Mesenchymal stem cell (in vitro differentiated cells and primary cell): ENCODE data around the gene PPP1R1C.
"Not testable (repeated sequence)": the region's sequence is repeated elsewhere in the genome, so short reads cannot be mapped to it uniquely, and the experiment has no call there.

Experiments used
- DNase-seq: peaks from one replicate; pipeline ENCODE4 v3.0.0-alpha.2; 2013
- H2AFZ ChIP-seq: one replicate; pipeline ENCODE4 v1.6.1; 2013; ENCODE audit warnings: low read depth, mild to moderate bottlenecking, control low read depth, inconsistent platforms, low read length, moderate library complexity
- H2AK5ac ChIP-seq: 2 replicates; pipeline ENCODE4 v1.6.1; 2013; ENCODE audit warnings: low read length, moderate library complexity, mild to moderate bottlenecking, inconsistent platforms; ENCODE audit not compliant: severe bottlenecking
- H2BK120ac ChIP-seq: one replicate; pipeline ENCODE4 v1.6.1; 2013; ENCODE audit warnings: low read depth, mild to moderate bottlenecking, inconsistent platforms, low read length, moderate library complexity
- H2BK12ac ChIP-seq, 2 experiments: one replicate each; pipeline ENCODE4 v1.6.1; 2013; ENCODE audit warnings: inconsistent platforms in 2 of 2, low read length in 2 of 2, mild to moderate bottlenecking in 2 of 2, moderate library complexity in 2 of 2, control low read depth in 1 of 2
- H2BK15ac ChIP-seq: one replicate; pipeline ENCODE4 v1.6.1; 2013; ENCODE audit warnings: mild to moderate bottlenecking, low read depth, inconsistent platforms; ENCODE audit not compliant: poor library complexity, severe bottlenecking
- H2BK5ac ChIP-seq: 2 replicates; pipeline ENCODE4 v1.6.1; 2013; ENCODE audit warnings: low read depth, mild to moderate bottlenecking, low read length, control low read depth, inconsistent platforms; ENCODE audit not compliant: poor library complexity, severe bottlenecking
- H3K14ac ChIP-seq, 2 experiments: one replicate each; pipeline ENCODE4 v1.6.1; 2013; ENCODE audit warnings: inconsistent platforms in 2 of 2, low read length in 2 of 2, control low read depth in 1 of 2, mild to moderate bottlenecking in 1 of 2, moderate library complexity in 1 of 2
- H3K18ac ChIP-seq, 2 experiments: one replicate each; pipeline ENCODE4 v1.6.1; 2013; ENCODE audit warnings: inconsistent platforms in 2 of 2, low read length in 2 of 2, control low read depth in 1 of 2, low read depth in 1 of 2, mild to moderate bottlenecking in 1 of 2
- H3K23ac ChIP-seq, 2 experiments: one replicate each; pipeline ENCODE4 v1.6.1; 2013; ENCODE audit warnings: inconsistent platforms in 2 of 2, low read length in 2 of 2, mild to moderate bottlenecking in 2 of 2, moderate library complexity in 2 of 2, control low read depth in 1 of 2
- H3K27ac ChIP-seq: 2 replicates; pipeline ENCODE4 v1.5.1; 2013; ENCODE audit warnings: mild to moderate bottlenecking, moderate library complexity, low read length, control low read depth, inconsistent platforms; ENCODE audit not compliant: poor library complexity, severe bottlenecking
- H3K27me3 ChIP-seq, 2 experiments: 2 replicates each; pipeline versions ENCODE4 v1.6.1 to v1.7.0; 2013; ENCODE audit warnings: low read length in 2 of 2, mild to moderate bottlenecking in 2 of 2, moderate library complexity in 2 of 2, control low read depth in 1 of 2, inconsistent platforms in 1 of 2; ENCODE audit not compliant: control insufficient read depth in 1 of 2, insufficient read depth in 1 of 2
- H3K36me3 ChIP-seq, 2 experiments: 2 replicates each; pipeline versions ENCODE4 v1.6.1 to v1.7.0; 2013; ENCODE audit warnings: low read length in 2 of 2, control low read depth in 1 of 2, inconsistent platforms in 1 of 2, low read depth in 1 of 2, mild to moderate bottlenecking in 1 of 2; ENCODE audit not compliant: insufficient read depth in 2 of 2, control insufficient read depth in 1 of 2
- H3K4ac ChIP-seq, 2 experiments: one replicate each; pipeline ENCODE4 v1.6.1; 2013; ENCODE audit warnings: inconsistent platforms in 2 of 2, low read length in 2 of 2, mild to moderate bottlenecking in 2 of 2, moderate library complexity in 2 of 2, control low read depth in 1 of 2, low read depth in 1 of 2
- H3K4me1 ChIP-seq: 2 replicates; pipeline ENCODE4 v1.6.1; 2013; ENCODE audit warnings: low read depth, low read length, control low read depth; ENCODE audit not compliant: control insufficient read depth, insufficient read depth
- H3K4me2 ChIP-seq: 2 replicates; pipeline ENCODE4 v1.6.1; 2013; ENCODE audit warnings: low read length, mild to moderate bottlenecking, inconsistent platforms; ENCODE audit not compliant: poor library complexity, severe bottlenecking
- H3K4me3 ChIP-seq, 2 experiments: 2 replicates each; pipeline versions ENCODE4 v1.5.1 to v1.7.0; 2013; ENCODE audit warnings: low read length in 2 of 2, mild to moderate bottlenecking in 2 of 2, control low read depth in 1 of 2, low read depth in 1 of 2; ENCODE audit not compliant: insufficient read depth in 1 of 2
- H3K79me1 ChIP-seq: replicated peaks from 2 replicates; pipeline ENCODE4 v1.6.1; 2013; ENCODE audit warnings: mild to moderate bottlenecking, control low read depth, low read length, inconsistent platforms; ENCODE audit not compliant: poor library complexity, severe bottlenecking
- H3K9ac ChIP-seq: 2 replicates; pipeline ENCODE4 v1.7.0; 2013; ENCODE audit warnings: mild to moderate bottlenecking, low read length, moderate library complexity
- H3K9me3 ChIP-seq: 2 replicates; pipeline ENCODE4 v1.7.0; 2013; ENCODE audit warnings: mild to moderate bottlenecking, low read length; ENCODE audit not compliant: control insufficient read depth
- H4K8ac ChIP-seq: one replicate; pipeline ENCODE4 v1.6.1; 2013; ENCODE audit warnings: inconsistent platforms, mild to moderate bottlenecking, low read length, moderate library complexity
- H4K91ac ChIP-seq: one replicate; pipeline ENCODE4 v1.6.1; 2013; ENCODE audit warnings: mild to moderate bottlenecking, low read length, inconsistent platforms
- WGBS: methylation state at CpG from one replicate; pipeline ENCODE4 v1.1.7; 2013; ENCODE audit warnings: mixed read lengths; 5-methylcytosine and 5-hydroxymethylcytosine counted together

Gene PPP1R1C

GRCh38 chr2:182019731-182020130, 34.1 kb downstream of the PPP1R1C start:
- no peak overlapping the region for H3K27ac ChIP-seq
- H3K9me3 ChIP-seq = peaks cover 18% of the 10 kb centered on the region
- H2AFZ ChIP-seq = no peak overlapping the region
- peaks cover 4% of the 10 kb centered on the region for H3K4me1 ChIP-seq
- H4K8ac ChIP-seq = no peak overlapping the region
- H2AK5ac ChIP-seq = no peak overlapping the region
- H3K79me1 ChIP-seq = no peaks in the 10 kb centered on the region
- no peaks in the 10 kb centered on the region for H3K36me3 ChIP-seq
- H2BK5ac ChIP-seq = no peak overlapping the region
- H2BK15ac ChIP-seq = no peak overlapping the region
- no peak overlapping the region for H3K14ac ChIP-seq
- H2BK12ac ChIP-seq = no peak overlapping the region
- H2BK120ac ChIP-seq = no peak overlapping the region
- H4K91ac ChIP-seq = no peak overlapping the region
- H3K4me2 ChIP-seq = no peak overlapping the region
- H3K4me3 ChIP-seq = no peak overlapping the region
- no peak overlapping the region for H3K23ac ChIP-seq
- H3K18ac ChIP-seq = no peak overlapping the region
- no CpG with 5 or more reads among the region's 2 CpGs for WGBS
- DNase-seq = no peak
- H3K9ac ChIP-seq = no peak overlapping the region
- H3K27me3 ChIP-seq = no peaks in the 10 kb centered on the region
- H3K4ac ChIP-seq = no peak overlapping the region

- Histone ChIP-seq H2BK15ac (no peak overlapping the region), H3K79me1 (no peaks in the 10 kb centered on the region), H3K4me3 (no peak overlapping the region), H2BK5ac (no peak overlapping the region), H2AFZ (no peak overlapping the region), H3K18ac (no peak overlapping the region), H2BK120ac (no peak overlapping the region), H3K23ac (no peak overlapping the region), H3K4me2 (no peak overlapping the region), H3K27me3 (no peaks in the 10 kb centered on the region), H3K27ac (peak overlapping the region; percentile 23), H3K9me3 (peaks cover 18% of the 10 kb centered on the region), H3K36me3 (no peaks in the 10 kb centered on the region), H3K9ac (no peak overlapping the region), H2BK12ac (no peak overlapping the region), H3K14ac (no peak overlapping the region), H4K91ac (no peak overlapping the region), H4K8ac (no peak overlapping the region), H3K4ac (no peak overlapping the region), H2AK5ac (peak overlapping the region; percentile 89), H3K4me1 (peaks cover 4% of the 10 kb centered on the region)
- WGBS = 50% methylated on average over 4 of the region's 4 CpGs
- peak; percentile 34 for DNase-seq
Observed at GRCh38 chr2:182020286-182021070, 34.8 kb downstream of the PPP1R1C start.

GRCh38 chr2:182023235-182023634, 37.6 kb downstream of the PPP1R1C start:
- H2BK5ac ChIP-seq = no peak overlapping the region
- H3K4me2 ChIP-seq = no peak overlapping the region
- no peak overlapping the region for H3K4ac ChIP-seq
- H3K36me3 ChIP-seq = no peaks in the 10 kb centered on the region
- H3K9ac ChIP-seq = no peak overlapping the region
- no peak overlapping the region for H3K14ac ChIP-seq
- H3K23ac ChIP-seq = no peak overlapping the region
- H4K91ac ChIP-seq = no peak overlapping the region
- DNase-seq = no peak
- H2BK12ac ChIP-seq = no peak overlapping the region
- no peak overlapping the region for H4K8ac ChIP-seq
- H3K79me1 ChIP-seq = no peaks in the 10 kb centered on the region
- no peak overlapping the region for H2AFZ ChIP-seq
- no peaks in the 10 kb centered on the region for H3K27me3 ChIP-seq
- H2BK120ac ChIP-seq = no peak overlapping the region
- peak overlapping the region in 1 of 2 experiments; percentile 18 for H3K4me3 ChIP-seq
- H2BK15ac ChIP-seq = no peak overlapping the region
- H3K9me3 ChIP-seq = peaks cover 18% of the 10 kb centered on the region
- H3K4me1 ChIP-seq = no peaks in the 10 kb centered on the region
- H3K27ac ChIP-seq = no peak overlapping the region
- H3K18ac ChIP-seq = no peak overlapping the region
- H2AK5ac ChIP-seq = no peak overlapping the region

- H2BK5ac ChIP-seq, H3K36me3 ChIP-seq, H3K27me3 ChIP-seq, H3K23ac ChIP-seq, H3K4me2 ChIP-seq, H3K9ac ChIP-seq, H2BK15ac ChIP-seq, DNase-seq, H3K9me3 ChIP-seq, H2AK5ac ChIP-seq, H3K79me1 ChIP-seq, H3K4me1 ChIP-seq, H3K27ac ChIP-seq, H4K91ac ChIP-seq, H2BK120ac ChIP-seq, H3K4me3 ChIP-seq, H3K18ac ChIP-seq, H3K4ac ChIP-seq, H2AFZ ChIP-seq, H4K8ac ChIP-seq, H3K14ac ChIP-seq, H2BK12ac ChIP-seq: not testable (repeated sequence)
- WGBS = 39% methylated on average over 16 of the region's 21 CpGs
Observed at GRCh38 chr2:182030875-182031274, 45.2 kb downstream of the PPP1R1C start.
